Eye (tissue), 1 donor: ENCODE measurements around the gene OR9K2.
"Not testable (repeated sequence)": the region's sequence is repeated elsewhere in the genome, so short reads cannot be mapped to it uniquely, and the experiment has no call there.

Experiments
- DNase-seq: peaks from one replicate; pipeline ENCODE4 v3.0.0-alpha.2; 2015

Gene OR9K2

GRCh38 chr12:55126106-55126505, at the start of gene OR9K2:
OR9K2 (plus strand) TSS chr12:55126406; CDS start chr12:55129835, 3,429 bp downstream.
- DNase-seq: no peak

GRCh38 chr12:55092579-55092978, 33.6 kb upstream of the OR9K2 start:
- DNase-seq: no peak

- no peak for DNase-seq
Measured at GRCh38 chr12:55112378-55112875, 13.8 kb upstream of the OR9K2 start.

- DNase-seq: no peak
Measured at GRCh38 chr12:55116152-55116551, 10.1 kb upstream of the OR9K2 start.

- no peak for DNase-seq
Measured at GRCh38 chr12:55132816-55133215, 6.6 kb downstream of the OR9K2 start.

- DNase-seq: peak; percentile 75
Measured at GRCh38 chr12:55142669-55143565, 16.7 kb downstream of the OR9K2 start.

- DNase-seq: no peak
Measured at GRCh38 chr12:55143566-55143870, 17.3 kb downstream of the OR9K2 start.

GRCh38 chr12:55167010-55167640, 40.9 kb downstream of the OR9K2 start:
- not testable (repeated sequence) for DNase-seq

GRCh38 chr12:55171445-55171844, 45.2 kb downstream of the OR9K2 start:
- no peak for DNase-seq

GRCh38 chr12:55171846-55172245, 45.6 kb downstream of the OR9K2 start:
- DNase-seq: not testable (repeated sequence)

GRCh38 chr12:55172686-55173085, 46.5 kb downstream of the OR9K2 start:
- DNase-seq: no peak

- DNase-seq: no peak
Measured at GRCh38 chr12:55173456-55173855, 47.2 kb downstream of the OR9K2 start.
